ENCODE measurements around the gene SKAP2. TPM values are rescaled to one million over a fixed set of nuclear protein-coding genes. Genes with fewer than 3 reads are reported as not detected.

SKAP2 gene
- total RNA-seq, 1 experiment from 2014 or later: 9.6 TPM

DNA sequence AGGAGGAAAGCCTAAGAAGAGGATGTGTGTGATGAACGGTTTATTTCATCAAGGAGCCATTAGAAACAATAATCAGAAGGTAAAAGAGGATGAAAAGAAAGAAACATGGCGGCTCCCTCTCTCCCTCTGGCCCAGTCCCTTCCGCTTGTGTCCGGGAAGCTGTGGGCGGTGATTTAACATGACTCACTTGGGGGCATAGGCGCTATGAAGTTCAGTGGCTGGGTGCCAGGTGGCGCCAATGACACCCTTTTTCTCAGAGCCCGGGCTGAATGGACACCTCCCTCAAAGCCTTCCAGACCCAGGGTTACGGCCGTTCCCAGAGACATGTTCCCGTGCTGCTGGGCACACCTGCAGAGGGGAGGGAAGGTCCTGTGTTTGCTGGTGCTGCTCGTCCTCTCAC lies 244.0 kb downstream of the SKAP2 start:
- peak; percentile 13 for DNase-seq
- no peak overlapping the region for H3K27ac ChIP-seq (ENCODE audit: low read length)
- intact Hi-C loops (cut with micrococcal nuclease): no loop called here
- no peak overlapping the region for H3K4me2 ChIP-seq (ENCODE audit: low read length)
- H3K36me3 ChIP-seq (ENCODE audit: low read depth, low read length): no peaks in the 10 kb centered on the region
- no peaks in the 10 kb centered on the region for H3K4me1 ChIP-seq (ENCODE audit: insufficient read depth, low read length)
- H4K20me1 ChIP-seq (ENCODE audit: low read length): no peaks in the 10 kb centered on the region
- no peaks in the 10 kb centered on the region for H3K9me3 ChIP-seq (ENCODE audit: low read length)
- no peaks in the 10 kb centered on the region for H3K27me3 ChIP-seq (ENCODE audit: low read length)
- CTCF ChIA-PET: no interaction called here
- BruUV-seq (replicated peaks): no TSS peak
- no peak for TF ChIP-seq EZH2 (IDR thresholded peaks at IDR 0.05; ENCODE audit: low read length, unreplicated experiment)
- no peak for TF ChIP-seq EZH2phosphoT487 (IDR thresholded peaks at IDR 0.05; ENCODE audit: borderline replicate concordance, low read length)
- TF ChIP-seq, protein P1, sequence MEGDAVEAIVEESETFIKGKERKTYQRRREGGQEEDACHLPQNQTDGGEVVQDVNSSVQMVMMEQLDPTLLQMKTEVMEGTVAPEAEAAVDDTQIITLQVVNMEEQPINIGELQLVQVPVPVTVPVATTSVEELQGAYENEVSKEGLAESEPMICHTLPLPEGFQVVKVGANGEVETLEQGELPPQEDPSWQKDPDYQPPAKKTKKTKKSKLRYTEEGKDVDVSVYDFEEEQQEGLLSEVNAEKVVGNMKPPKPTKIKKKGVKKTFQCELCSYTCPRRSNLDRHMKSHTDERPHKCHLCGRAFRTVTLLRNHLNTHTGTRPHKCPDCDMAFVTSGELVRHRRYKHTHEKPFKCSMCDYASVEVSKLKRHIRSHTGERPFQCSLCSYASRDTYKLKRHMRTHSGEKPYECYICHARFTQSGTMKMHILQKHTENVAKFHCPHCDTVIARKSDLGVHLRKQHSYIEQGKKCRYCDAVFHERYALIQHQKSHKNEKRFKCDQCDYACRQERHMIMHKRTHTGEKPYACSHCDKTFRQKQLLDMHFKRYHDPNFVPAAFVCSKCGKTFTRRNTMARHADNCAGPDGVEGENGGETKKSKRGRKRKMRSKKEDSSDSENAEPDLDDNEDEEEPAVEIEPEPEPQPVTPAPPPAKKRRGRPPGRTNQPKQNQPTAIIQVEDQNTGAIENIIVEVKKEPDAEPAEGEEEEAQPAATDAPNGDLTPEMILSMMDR (conservative IDR thresholded peaks at IDR 0.05; ENCODE audit: low read depth, low read length): no peak
- no peaks in the 10 kb centered on the region for H3K9me2 ChIP-seq (replicated peaks; ENCODE audit: low read length)
- no peak overlapping the region for H2AFZ ChIP-seq (ENCODE audit: low read length)
- POLR2A ChIA-PET (ENCODE audit: unreplicated experiment): no interaction called here
- no peak for ATAC-seq
- H3F3A ChIP-seq (ENCODE audit: low read length, unreplicated experiment): no peaks in the 10 kb centered on the region
- no peak overlapping the region for H3K9ac ChIP-seq (ENCODE audit: low read length)
- H3K4me3 ChIP-seq (ENCODE audit: low read length): no peak overlapping the region
- H3K79me2 ChIP-seq (ENCODE audit: low read length): no peaks in the 10 kb centered on the region

DNA sequence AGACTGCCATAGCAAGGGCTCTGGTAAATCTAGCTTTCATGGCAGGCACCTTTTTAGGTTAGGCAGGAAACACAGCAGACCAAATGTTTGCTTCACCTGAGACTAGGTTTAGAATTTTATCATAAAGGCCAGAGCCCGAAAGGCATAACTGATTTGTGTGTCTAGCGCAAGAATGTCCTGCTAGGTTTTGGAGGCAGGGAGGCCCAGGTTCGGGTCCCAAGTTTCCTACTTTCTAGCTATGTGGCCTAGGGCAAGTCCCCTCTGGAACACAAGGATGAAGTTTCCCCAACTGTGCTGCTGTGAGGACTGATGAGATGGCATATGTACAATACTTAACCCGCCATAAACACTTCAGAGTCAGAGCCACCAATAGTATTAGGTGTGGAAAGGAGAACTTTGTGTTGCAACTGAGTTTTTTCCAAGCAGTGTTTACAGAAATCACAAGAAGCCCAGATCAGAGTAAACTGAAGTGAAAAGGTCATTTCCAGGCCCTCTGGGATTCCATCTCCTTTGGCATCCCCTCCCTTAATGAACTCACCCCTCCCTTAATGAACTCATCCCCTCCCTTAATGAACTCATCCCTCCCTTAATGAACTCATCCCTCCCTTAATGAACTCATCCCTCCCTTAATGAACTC lies 244.9 kb downstream of the SKAP2 start:
- Histone ChIP-seq H3F3A (ENCODE audit: low read length, unreplicated experiment) (no peaks in the 10 kb centered on the region), H3K79me2 (ENCODE audit: low read length) (no peaks in the 10 kb centered on the region), H3K4me3 (ENCODE audit: low read length) (no peak overlapping the region), H3K9me2 (replicated peaks; ENCODE audit: low read length) (no peaks in the 10 kb centered on the region), H3K4me1 (ENCODE audit: insufficient read depth, low read length) (no peaks in the 10 kb centered on the region), H2AFZ (ENCODE audit: low read length) (no peak overlapping the region), H3K36me3 (ENCODE audit: low read depth, low read length) (no peaks in the 10 kb centered on the region), H3K9ac (ENCODE audit: low read length) (no peak overlapping the region), H3K9me3 (ENCODE audit: low read length) (no peaks in the 10 kb centered on the region), H4K20me1 (ENCODE audit: low read length) (no peaks in the 10 kb centered on the region), H3K27me3 (ENCODE audit: low read length) (no peaks in the 10 kb centered on the region), H3K4me2 (ENCODE audit: low read length) (no peak overlapping the region), H3K27ac (ENCODE audit: low read length) (no peak overlapping the region)
- ATAC-seq: no peak
- BruUV-seq (replicated peaks): no TSS peak
- CTCF ChIA-PET: no interaction called here
- no peak for DNase-seq
- TF ChIP-seq, protein P1 (conservative IDR thresholded peaks at IDR 0.05; ENCODE audit: low read depth, low read length): no peak
- POLR2A ChIA-PET (ENCODE audit: unreplicated experiment): no interaction called here
- intact Hi-C loops (cut with micrococcal nuclease): no loop called here

DNA sequence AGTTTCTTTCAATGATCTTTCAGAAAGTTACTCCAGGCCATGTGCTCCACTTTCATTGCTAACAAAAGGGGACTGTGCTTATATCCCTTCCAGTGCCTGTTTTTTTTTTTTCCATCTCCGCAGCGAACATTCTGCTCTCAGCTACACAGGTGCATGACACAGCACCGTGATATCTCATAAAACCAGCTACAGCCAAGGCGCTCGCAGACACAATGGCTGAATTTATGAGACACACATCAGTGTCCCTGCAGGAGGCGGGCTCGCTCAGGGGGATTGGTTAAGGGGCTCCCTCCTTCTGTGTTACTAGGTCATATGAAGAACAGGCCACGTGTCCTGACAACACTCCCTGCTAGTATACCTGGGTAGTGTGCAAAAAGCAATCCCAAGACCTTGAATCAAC lies 245.5 kb downstream of the SKAP2 start:
- no TSS peak for BruUV-seq (replicated peaks)

More for the DNA sequence above, 245.5 kb downstream of the SKAP2 start:
- Histone ChIP-seq H3K79me2 (ENCODE audit: low read length) (no peaks in the 10 kb centered on the region), H3K27me3 (ENCODE audit: low read length) (no peaks in the 10 kb centered on the region), H3F3A (ENCODE audit: low read length, unreplicated experiment) (no peaks in the 10 kb centered on the region), H4K20me1 (ENCODE audit: low read length) (no peaks in the 10 kb centered on the region), H3K9me2 (replicated peaks; ENCODE audit: low read length) (no peaks in the 10 kb centered on the region), H3K4me2 (ENCODE audit: low read length) (no peak overlapping the region), H3K4me1 (ENCODE audit: insufficient read depth, low read length) (no peaks in the 10 kb centered on the region), H3K36me3 (ENCODE audit: low read depth, low read length) (no peaks in the 10 kb centered on the region), H3K9ac (ENCODE audit: low read length) (no peak overlapping the region), H3K9me3 (ENCODE audit: low read length) (no peaks in the 10 kb centered on the region), H3K4me3 (ENCODE audit: low read length) (no peak overlapping the region), H2AFZ (ENCODE audit: low read length) (no peak overlapping the region), H3K27ac (ENCODE audit: low read length) (no peak overlapping the region)
- ChIA-PET POLR2A (ENCODE audit: unreplicated experiment) (no interaction called here), CTCF (no interaction called here)
- DNase-seq (no peak), ATAC-seq (no peak)
- intact Hi-C loops (cut with micrococcal nuclease): no loop called here
- TF ChIP-seq, protein P1 (conservative IDR thresholded peaks at IDR 0.05; ENCODE audit: low read depth, low read length): no peak
- no peak for TF ChIP-seq EZH2phosphoT487 (IDR thresholded peaks at IDR 0.05; ENCODE audit: borderline replicate concordance, low read length)
- TF ChIP-seq EZH2 (IDR thresholded peaks at IDR 0.05; ENCODE audit: low read length, unreplicated experiment): no peak
